GM13977 (cell line): Measurements from ENCODE around the gene ISG15.
A peak's percentile ranks its signal among the peaks of the same experiment; 100 is the strongest.

ENCODE experiments used
- DNase-seq: peaks from one replicate; pipeline ENCODE4 v3.0.0; 2012; ENCODE audit warnings: low spot score
- in situ Hi-C: fragments of 300-500 bp; cut with MboI; formaldehyde crosslinking; loops from one replicate; pipeline ENCODE4 v1.12.0; 2022; ENCODE audit warnings: low sequenced_read_pairs, low pct_unique_long_range_greater_than_20kb, mixed read lengths, inconsistent platforms; ENCODE audit not compliant: unreplicated experiment
- TF ChIP-seq, protein P1 (sequence below): IDR thresholded peaks from 2 replicates; pipeline ENCODE4 v1.5.1; 2012; ENCODE audit warnings: mild to moderate bottlenecking, control low read depth; ENCODE audit not compliant: insufficient read depth; ENCODE audit errors: extremely low read depth, missing control alignments

Gene ISG15

DNA sequence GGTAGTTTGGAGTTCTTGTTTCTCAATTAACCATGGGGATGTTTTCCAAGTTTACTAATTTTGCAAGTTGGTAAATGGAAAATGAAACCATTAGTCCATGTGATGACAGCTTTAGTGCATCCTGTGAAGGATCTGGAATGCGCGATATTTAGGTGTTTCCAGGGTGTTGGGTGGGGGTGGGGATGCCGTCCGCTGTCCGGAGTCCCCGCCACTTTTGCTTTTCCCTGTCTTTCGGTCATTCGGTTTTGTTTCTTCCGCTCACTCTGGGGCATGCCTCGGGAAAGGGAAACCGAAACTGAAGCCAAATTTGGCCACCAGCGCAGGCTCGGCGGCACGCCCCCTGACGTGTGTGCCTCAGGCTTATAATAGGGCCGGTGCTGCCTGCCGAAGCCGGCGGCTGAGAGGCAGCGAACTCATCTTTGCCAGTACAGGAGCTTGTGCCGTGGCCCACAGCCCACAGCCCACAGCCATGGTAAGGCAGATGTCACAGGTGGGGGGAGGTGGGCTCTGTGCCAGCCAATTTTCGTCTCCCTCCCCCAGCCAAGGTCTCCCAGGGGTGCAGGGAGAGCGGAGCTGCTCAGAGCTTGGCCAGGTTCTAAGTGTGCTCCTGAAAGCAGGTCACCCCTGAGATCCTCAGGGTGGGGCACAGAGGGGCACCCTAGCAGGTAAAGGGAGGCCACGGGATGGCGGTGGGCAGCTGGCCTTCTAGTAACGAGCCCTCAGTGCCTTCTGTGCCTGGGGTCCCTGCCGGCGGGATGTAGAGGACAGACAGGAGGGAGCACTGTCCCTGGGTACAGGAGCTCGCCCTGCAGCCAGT is at the start of gene ISG15:
ISG15 (plus strand) TSS at position 393 of the 817 bp plus-strand sequence; CDS start at position 470, 77 bp downstream.
- in situ Hi-C loops, result no loop called here
- TF ChIP-seq, protein P1, sequence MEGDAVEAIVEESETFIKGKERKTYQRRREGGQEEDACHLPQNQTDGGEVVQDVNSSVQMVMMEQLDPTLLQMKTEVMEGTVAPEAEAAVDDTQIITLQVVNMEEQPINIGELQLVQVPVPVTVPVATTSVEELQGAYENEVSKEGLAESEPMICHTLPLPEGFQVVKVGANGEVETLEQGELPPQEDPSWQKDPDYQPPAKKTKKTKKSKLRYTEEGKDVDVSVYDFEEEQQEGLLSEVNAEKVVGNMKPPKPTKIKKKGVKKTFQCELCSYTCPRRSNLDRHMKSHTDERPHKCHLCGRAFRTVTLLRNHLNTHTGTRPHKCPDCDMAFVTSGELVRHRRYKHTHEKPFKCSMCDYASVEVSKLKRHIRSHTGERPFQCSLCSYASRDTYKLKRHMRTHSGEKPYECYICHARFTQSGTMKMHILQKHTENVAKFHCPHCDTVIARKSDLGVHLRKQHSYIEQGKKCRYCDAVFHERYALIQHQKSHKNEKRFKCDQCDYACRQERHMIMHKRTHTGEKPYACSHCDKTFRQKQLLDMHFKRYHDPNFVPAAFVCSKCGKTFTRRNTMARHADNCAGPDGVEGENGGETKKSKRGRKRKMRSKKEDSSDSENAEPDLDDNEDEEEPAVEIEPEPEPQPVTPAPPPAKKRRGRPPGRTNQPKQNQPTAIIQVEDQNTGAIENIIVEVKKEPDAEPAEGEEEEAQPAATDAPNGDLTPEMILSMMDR, result no peak
- DNase-seq, result peak; percentile 84

DNA sequence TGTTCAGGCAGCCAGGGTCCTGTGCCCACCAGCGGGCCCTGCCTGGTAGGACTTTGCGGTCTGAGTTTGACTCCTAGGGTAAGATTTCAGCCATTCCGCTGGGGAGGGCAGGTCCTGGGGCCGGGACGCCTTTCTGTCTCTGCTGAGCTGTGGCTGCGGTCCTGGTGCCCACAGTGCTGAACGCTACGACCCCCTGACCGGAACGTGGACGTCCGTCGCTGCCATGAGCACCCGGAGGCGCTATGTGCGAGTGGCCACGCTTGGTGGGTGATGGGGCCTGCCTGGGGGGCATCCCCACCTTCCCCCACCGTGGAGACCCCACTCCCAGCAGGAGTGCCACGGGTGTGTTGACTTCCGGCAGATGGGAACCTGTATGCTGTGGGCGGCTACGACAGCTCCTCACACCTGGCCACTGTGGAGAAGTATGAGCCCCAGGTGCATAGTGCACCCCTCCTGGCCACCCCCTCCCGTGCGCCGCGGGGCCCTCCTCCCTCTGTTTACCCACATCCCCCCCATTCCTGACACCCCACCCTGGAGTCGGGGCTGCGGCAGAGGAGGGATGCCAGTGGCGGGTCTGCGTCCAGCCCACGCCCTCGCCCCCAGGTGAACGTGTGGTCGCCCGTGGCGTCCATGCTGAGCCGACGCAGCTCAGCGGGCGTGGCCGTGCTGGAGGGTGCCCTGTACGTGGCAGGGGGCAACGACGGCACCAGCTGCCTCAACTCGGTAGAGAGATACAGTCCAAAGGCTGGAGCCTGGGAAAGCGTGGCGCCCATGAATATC is 49.4 kb upstream of the ISG15 start:
- in situ Hi-C loops, result no loop called here
- DNase-seq, result no peak
- TF ChIP-seq, protein P1, result no peak

DNA sequence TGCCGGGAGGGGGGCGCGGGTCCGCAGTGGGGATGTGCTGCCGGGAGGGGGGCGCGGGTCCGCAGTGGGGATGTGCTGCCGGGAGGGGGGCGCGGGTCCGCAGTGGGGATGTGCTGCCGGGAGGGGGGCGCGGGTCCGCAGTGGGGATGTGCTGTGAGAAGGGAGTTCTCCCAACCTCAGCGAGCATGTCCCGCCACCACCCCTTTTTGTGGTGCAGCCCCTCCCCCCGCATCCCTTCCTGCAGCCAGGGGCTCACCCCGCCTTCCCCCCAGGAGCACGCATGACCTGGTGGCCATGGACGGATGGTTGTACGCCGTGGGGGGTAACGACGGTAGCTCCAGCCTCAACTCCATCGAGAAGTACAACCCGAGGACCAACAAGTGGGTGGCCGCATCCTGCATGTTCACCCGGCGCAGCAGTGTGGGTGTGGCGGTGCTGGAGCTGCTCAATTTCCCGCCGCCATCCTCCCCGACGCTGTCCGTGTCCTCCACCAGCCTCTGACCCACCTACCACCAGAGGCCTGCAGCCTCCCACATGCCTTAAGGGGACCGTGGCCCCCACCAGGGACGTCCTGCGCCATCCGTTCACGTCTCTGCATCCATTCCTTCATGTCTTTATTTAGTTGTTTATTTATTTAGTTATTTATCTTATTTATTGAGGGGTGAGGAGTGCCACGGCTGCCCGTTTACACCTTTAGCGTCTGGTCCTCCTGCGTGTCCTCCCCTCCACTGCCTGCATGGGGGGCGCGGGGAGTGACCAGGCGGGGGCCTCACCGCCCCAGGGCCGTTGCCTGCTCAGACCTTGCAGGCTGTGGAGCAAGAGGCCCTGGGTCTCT is 48.4 kb upstream of the ISG15 start:
- TF ChIP-seq, protein P1, result no peak
- in situ Hi-C loops, result no loop called here
- no peak for DNase-seq

DNA sequence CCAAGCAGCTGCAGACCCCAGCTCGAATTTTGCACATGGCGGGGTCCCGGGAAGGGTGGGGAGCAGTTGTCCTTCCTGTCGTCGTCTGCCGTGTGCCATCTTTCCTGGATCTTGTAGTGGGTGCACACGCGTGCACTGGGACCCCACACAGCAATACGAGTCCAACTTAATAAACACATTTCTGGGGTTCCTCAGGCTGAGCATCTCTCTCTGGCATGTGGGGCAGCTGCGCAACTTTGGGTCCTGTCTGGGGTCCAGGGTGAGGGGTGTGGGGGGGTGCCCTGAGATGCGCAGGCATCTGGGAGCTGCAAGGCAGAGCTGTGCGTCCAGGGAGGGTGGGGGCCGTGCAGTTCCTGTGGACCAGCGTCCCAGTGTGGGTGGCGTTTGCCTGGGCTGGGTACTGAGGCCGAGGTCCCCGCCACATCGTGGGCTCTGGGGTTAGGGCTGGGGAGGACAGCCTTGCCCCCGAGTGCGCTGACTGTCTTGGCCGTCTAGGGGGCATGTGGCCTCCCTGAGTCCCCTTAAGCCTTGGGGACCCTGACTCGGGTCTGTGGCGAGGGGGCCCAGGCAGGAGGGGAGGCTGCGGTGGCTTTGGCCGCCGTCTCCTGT is 47.7 kb upstream of the ISG15 start:
- TF ChIP-seq, protein P1, result no peak
- in situ Hi-C loops, result no loop called here
- DNase-seq, result no peak

DNA sequence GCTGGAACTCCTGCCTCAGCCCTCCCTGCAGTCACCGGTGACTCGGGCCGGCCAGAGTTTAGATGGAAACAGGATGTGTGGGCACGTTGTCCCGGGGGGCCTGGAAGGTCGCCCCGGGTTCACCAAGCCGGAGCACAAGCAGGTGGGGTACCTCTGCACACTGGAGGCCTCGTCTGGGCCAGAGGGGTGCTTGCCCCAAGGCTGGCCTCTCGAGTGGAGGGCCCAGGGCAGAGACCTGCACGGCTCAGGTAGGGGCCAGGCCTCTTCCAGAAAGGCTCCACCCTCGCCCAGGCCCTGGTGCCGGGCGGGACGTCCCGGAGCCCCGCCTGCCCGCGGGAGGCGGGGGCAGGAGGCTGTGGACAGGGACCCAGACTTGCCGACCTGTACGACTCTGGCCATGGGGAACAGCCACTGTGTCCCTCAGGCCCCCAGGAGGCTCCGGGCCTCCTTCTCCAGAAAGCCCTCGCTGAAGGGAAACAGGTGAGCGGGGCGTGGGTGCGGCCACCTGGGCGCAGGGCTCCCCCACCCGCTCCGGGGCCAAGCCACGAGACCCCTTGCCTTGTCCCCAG is 47.1 kb upstream of the ISG15 start, which contains the start of gene PLEKHN1:
PLEKHN1 (plus strand) TSS at position 348 of the 569 bp plus-strand sequence; CDS start at position 398, 50 bp downstream.
- TF ChIP-seq, protein P1, result no peak
- in situ Hi-C loops, result no loop called here
- DNase-seq, result peak; percentile 74
